Stimulated activated CD4-positive, alpha-beta T cell treated with anti-CD3 and anti-CD28 coated beads, Interleukin-4, amount 100 ng/mL, for 4 hours (primary cell): ENCODE results near the gene YJEFN3.
A peak's percentile ranks its signal among the peaks of the same experiment; 100 is the strongest.

ENCODE experiments used
- DNase-seq, 2 experiments: peaks; one replicate each; pipeline ENCODE4 v3.0.0-alpha.2; 2020

Gene YJEFN3

DNA sequence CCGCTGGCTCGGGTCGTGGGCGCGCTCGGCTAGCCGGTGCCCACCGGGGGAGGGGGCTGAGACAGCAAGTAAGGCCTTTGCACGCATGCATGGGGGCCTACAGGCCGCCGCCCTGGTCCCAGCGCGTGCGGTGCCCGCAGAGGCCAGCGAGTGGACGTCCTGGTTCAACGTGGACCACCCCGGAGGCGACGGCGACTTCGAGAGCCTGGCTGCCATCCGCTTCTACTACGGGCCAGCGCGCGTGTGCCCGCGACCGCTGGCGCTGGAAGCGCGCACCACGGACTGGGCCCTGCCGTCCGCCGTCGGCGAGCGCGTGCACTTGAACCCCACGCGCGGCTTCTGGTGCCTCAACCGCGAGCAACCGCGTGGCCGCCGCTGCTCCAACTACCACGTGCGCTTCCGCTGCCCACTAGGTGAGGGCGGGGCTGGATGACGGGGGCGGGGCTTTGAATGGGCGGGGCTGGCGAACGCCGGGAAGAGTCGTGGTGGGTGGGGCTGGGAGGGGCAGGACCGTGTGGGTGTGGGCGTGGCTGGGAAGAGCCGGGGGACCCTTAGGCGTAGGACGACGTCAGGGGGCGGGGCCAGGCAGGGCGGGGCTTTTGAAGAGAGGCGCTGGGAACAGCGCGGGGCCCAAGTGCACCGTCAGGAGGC lies 11.5 kb downstream of the YJEFN3 start:
- DNase-seq: peak; percentile 70 to 76

DNA sequence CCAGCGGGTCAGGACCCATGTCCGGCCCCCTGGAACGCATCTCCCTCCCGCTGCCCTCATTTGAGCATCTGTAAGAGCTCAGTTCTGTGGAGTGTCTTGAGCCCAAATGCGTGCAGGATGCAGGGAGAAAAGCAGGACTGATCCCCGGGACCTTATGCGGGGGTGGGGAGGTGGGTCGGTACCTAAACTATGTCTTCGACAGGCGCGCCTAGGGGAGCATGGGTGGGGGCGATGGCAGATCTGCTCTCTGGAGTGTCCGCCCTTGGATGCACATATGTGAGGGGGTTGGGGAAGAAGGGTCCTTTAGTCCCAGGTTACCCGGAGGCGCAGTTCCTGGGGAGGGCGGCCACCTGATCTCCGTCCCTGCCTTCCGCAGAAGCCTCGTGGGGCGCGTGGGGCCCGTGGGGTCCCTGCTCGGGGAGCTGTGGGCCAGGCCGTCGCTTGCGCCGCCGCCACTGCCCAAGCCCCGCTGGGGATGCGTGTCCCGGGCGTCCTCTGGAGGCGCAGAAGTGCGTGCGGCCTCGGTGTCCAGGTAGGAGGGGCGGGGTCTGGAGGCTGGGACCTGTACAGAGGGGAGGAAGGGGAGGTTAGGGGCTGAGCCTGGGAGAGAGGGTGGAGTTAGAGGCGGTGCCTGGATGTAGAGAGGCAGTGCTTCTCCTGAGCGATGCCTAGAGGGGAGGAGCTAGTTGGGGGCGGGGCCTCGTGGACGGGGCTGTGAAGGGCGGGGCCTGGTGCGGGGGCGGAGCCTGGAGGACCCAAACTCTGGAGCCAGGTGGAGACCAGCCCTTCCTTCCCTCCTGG lies 12.2 kb downstream of the YJEFN3 start:
- DNase-seq: peak; percentile 70 to 74

DNA sequence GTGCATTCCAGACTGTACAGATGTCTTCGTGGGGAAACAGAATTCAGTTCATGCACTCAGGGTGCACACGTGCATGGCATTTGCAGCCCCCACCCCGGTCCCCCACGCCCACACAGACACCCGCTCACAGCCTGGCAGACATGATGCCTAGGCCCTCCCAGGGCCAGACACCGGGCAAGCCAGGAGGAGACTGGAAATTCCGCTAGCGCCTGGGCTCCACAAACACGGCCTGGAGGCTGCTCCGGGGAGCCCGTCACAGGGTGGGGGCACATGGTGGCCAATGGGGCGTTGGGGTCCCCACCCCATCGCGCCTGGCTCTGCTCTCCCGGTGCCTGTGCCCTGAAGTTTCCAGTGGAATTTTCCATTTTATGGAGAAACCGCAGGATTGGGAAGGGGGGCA lies 12.9 kb downstream of the YJEFN3 start:
- peak in 1 of 2 experiments; percentile 33 for DNase-seq

DNA sequence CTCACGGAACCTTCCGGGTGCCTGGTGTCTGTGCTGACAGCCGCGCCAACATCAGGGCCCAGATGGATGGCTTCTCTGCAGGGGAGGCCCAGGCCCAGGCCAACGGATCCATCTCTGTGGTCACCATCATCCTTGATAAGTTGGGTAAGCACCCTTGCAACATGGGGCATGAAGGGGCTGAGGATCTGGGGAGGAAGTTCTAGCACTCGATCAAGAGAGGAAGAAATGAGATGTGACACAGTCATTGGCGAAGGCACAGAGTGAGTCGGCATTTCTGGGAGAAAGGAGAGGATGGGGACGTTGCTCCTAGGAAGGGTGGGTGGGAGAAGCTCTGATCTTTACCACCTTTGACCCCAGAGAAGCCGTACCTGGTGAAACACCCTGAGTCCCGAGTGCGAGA lies 13.8 kb downstream of the YJEFN3 start:
- no peak for DNase-seq

DNA sequence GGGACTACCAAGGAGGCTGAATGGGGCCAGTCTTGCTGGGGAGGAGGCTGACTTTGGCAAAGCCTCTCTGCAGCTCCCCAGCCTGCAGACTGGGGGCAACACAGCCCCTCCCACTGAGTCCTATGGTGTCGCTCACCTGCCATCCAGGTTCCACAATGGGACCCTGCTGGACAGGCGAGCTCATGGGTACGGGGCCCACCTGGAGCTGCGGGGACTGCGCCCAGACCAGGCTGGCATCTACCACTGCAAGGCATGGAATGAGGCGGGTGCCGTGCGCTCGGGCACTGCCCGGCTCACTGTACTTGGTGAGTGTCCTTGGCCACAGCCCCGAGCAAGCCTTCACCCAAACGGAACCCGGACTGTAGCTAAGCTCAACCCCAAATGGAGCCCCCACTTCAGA lies 14.4 kb downstream of the YJEFN3 start:
- no peak for DNase-seq

DNA sequence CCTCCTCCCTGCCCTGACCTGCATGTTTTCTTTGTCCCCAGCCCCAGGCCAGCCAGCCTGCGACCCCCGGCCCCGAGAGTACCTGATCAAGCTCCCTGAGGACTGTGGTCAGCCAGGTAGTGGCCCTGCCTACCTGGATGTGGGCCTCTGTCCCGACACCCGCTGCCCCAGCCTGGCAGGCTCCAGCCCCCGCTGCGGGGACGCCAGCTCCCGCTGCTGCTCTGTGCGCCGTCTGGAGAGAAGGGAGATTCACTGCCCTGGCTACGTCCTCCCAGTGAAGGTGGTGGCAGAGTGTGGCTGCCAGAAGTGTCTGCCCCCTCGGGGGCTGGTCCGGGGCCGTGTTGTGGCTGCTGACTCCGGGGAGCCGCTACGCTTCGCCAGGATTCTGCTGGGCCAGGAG lies 14.9 kb downstream of the YJEFN3 start:
- no peak for DNase-seq

DNA sequence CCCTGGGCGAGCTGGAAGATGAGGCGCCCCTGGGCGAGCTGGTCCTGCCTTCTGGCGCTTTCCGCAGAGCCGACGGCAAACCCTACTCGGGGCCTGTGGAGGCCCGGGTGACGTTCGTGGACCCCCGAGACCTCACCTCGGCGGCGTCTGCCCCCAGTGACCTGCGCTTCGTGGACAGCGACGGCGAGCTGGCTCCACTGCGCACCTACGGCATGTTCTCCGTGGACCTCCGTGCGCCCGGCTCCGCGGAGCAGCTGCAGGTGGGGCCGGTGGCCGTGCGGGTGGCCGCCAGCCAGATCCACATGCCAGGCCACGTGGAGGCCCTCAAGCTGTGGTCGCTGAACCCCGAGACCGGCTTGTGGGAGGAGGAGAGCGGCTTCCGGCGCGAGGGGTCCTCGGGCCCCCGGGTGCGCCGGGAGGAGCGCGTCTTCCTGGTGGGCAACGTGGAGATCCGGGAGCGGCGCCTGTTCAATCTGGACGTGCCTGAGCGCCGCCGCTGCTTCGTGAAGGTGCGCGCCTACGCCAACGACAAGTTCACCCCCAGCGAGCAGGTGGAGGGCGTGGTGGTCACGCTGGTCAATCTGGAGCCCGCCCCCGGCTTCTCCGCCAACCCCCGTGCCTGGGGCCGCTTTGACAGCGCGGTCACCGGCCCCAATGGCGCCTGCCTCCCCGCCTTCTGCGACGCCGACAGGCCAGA lies 15.7 kb downstream of the YJEFN3 start:
- no peak for DNase-seq

DNA sequence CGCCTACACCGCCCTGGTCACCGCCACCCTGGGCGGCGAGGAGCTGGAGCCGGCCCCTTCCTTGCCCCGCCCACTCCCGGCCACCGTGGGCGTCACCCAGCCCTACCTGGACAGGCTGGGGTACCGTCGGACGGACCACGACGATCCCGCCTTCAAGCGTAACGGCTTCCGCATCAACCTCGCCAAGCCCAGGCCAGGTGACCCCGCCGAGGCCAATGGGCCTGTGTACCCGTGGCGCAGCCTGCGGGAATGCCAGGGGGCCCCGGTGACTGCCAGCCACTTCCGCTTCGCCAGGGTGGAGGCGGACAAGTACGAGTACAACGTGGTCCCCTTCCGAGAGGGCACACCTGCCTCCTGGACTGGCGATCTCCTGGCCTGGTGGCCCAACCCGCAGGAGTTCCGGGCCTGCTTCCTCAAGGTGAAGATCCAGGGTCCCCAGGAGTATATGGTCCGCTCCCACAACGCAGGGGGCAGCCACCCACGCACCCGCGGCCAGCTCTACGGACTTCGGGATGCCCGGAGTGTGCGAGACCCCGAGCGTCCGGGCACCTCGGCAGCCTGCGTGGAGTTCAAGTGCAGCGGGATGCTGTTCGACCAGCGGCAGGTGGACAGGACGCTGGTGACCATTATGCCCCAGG lies 16.4 kb downstream of the YJEFN3 start:
- no peak for DNase-seq

DNA sequence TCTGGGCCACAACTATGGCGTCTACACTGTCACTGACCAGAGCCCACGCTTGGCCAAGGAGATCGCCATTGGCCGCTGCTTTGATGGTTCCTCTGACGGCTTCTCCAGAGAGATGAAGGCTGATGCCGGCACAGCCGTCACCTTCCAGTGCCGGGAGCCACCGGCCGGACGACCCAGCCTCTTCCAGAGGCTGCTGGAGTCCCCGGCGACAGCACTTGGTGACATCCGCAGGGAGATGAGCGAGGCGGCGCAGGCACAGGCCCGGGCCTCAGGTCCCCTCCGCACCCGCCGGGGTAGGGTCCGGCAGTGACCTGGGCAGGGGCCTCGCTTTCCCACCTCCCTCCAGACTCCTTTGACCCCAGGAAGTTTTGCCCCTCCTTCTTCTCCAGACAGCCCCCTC lies 17.0 kb downstream of the YJEFN3 start:
- DNase-seq: no peak

DNA sequence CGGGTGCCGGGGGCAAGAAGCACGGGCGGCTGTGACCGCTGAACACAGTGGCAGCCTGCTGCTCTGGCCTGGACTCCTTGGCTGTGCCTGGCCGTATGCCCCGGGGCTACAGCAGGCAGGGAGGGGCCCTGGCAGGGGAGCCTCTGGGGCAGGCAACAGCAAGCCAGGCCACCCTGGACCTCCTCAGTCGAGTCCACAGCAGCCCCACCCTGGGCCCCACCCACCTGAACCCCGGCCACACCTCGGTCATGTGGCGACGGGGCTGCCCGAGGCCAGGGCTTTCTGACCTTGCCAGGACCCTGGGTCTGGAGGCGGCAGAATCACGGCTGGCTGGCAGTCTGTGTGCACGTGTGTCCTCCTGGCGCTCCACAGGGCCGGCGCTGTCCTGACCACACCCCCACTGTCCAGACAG lies 18.0 kb downstream of the YJEFN3 start:
- DNase-seq: no peak

DNA sequence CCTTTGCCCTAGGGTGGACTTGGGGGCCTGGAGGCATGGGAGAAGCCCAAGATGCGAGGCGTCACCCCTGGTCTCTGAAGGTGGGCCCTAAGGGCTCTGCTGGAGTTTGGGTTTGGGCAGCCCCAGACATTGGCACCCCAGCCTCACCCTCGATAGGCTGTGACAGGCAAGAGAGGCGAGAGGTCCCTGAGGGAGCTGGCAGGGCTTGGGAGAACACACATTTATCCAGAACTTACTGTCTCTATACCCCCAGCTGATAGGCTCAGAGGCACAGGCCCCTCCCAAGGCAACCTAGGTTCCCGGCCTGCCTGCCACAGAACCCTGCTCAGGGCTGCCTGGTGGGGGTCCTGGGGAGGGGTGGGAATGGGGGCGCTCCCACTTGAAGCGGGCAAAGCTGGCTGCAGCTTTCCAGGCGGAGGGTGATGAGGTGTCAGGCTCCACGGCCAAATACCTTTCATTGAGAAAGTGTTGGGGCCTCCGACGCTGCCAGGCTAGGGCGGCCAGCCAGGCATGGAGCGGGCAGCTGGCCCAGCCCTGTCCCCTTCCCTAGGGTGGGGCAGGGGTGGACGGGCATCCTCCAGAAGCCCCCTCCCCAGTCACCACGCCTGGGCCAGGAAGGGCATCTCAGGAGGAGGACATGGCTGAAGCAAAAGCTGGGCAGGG lies 19.1 kb downstream of the YJEFN3 start:
- no peak for DNase-seq

DNA sequence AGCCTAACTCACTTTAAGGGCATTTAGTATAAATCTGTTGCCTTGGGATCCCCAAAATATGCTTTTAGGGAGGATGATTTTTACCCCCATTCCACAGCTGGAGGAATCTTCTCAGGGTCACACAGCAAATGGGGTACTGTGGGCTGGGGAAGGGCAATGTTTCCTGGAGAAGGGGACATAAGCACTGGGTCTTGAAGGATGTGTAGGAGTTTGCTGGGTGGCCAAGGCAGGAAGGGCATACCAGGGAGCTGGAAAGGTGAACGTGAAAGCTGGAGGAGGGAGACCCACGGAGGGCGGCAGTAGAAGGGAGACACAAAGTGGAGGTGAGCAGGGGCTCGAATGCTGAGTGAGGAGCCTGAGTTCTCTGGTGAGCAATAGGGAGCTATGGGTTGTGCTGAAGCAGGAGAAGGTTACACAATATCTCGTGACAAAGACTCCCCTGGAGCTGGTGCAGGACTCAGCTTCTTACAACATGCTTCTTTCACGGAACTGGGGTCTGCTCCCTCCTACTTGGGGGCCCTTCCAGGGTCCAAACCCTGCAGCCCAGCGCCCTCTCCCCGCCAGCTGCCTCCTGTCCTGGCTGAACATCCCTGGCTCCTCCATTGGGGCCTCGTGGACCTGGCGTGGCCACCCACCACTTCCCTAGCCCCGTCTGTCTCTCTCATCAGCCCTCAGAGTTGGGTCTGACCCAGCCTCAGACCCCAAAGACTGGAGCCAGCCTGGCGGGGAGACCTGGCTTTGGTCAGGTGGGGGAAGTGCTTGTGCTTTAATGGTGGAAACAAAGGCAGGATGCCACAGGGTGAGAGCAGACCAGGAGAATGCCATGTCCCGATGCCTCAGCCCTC lies 20.4 kb downstream of the YJEFN3 start:
- DNase-seq: no peak

DNA sequence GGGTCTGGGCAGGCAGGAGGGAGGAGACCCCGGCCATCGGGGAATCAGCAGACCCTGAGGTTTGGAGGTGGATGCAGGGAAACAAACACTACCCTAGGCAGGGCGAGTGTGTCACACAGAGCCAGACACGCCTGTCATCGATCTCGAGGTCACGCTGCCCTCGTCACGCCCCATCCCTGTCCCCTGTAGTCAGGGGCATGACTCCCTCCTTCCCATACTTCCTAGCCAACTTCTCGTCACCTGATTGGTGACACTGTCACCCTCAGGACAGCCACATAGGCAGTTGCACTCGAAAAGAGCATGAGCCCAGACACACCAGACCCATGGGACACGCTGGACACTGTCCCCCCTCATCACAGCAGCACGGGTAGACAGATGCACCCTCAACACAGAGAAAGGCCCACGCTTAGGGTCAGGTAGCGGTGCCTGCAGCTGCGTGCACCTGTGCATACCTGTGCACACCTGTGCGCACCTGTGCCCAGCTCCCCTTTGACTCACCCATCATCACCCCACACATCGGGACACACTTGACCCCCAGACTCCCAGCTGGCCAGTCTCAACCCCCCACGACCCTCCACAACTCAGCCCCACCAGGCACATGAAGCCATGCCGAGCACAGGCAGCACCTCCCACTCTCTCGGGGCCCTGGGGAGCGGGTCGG lies 21.2 kb downstream of the YJEFN3 start:
- no peak for DNase-seq

DNA sequence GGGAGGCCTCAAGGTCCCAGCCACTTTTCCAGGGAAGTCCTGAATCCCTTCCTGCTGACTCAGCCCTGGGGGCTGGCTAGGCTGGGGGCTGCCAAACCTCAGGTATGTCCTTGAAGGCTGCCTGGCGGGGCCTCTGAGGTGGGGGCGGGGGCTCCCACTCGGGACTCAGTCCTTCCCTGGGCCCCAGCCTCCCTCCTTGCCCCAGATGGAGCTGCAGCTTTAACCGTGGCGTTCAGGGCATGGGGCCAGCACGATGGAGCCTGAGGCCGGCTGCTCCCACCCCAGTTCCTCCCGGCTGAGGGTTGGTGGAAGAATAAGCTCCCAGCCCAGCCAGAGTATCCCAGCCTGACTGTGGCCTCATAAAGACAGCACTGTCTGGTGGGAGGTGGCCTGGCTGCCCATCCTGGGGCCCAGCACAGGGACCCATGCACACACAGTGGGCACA lies 21.8 kb downstream of the YJEFN3 start:
- no peak for DNase-seq

DNA sequence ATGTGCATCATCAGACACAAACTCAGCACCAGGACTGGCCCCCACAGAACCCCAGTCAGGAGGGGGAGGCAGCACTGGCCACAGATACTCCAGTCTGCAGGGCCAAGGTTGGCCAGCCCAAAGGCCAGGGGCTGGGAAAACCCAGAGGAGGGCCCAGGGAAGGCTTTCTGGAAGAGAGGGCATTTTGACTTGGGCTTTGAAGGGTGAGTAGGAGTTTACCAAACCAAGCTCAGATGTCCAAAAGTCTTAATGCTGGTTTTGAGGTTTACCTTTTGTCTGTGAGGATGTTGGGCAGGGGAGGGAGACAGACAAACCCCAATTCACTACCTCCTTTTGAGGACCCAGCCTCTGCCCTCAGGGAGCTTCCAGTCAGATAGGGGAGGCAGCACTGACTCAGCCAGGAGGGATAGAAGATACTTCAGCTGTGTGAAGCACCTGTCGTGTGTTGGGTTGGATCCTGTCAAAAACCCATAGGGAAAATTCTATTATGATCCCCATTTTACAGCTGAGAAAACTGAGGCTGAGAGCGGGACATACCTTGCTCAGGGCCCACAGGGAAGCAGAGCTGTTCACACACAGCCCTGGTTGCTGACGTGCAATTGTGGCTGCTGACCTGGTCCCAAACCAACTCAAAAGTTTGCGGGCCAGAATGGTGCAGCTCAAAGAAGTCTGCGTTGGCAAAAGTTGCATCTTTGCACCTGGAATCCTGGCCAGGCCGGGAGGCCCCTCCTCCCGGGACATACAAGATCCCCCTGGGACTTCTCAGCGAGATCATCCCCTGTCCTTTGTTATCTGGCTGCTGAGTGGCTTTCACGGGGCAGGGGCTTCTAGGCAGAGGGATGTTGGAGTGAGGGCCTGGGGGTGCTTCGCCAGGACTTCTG lies 22.5 kb downstream of the YJEFN3 start:
- DNase-seq: no peak

DNA sequence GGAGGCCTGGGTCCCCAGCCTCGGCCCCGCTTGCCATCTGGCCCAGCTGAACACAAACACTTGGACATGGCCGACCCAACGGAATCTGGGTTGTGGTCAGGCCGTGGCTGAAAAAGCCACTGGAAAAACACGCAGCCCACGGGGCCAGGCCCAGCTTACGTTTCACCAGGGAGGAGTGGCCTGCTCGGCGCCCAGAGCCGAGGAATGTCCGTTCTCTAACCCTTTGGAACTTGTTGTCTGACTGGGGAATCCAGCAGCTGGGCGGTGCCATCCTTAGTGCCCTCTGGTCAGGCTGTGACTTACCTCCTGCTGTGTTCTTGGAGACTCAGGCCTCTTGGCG lies 23.1 kb downstream of the YJEFN3 start:
- no peak for DNase-seq

DNA sequence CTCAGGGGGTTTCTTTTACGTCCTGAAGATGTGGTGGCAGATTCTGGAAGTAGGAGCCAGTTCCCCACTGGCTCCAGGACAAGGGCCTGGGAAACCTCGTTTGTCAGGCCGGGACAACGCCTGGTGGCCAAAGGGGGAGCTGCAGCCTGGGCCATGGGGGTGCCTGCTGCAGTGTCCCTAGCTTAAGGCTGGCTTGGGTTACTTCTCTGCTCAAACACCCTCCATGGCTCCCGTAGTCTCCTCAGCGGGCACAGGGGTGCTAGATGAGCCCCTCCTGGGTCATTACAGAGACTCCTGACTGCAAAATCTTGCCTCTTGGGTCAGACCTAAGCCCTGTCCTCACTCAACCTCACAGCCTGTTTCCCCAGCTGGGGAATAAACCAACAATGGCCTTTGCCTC lies 24.1 kb downstream of the YJEFN3 start:
- DNase-seq: no peak

DNA sequence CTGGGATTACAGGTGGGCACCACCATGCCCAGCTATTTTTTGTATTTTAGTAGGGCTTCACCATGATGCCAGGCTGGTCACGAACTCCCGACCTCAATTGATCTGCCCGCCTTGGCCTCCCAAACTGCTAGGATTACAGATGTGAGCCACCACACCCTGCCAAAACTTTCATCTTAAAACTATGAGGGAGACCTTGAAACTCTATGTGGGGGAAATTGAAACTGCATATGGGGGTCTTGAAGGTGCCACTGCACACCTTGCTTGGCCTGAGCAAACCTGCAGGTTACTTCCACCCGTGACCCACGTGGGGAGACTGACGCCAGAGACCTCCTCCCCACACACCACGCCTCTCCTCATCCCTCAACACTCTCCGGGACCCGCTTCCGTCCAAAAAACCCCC lies 25.0 kb downstream of the YJEFN3 start:
- DNase-seq: no peak

DNA sequence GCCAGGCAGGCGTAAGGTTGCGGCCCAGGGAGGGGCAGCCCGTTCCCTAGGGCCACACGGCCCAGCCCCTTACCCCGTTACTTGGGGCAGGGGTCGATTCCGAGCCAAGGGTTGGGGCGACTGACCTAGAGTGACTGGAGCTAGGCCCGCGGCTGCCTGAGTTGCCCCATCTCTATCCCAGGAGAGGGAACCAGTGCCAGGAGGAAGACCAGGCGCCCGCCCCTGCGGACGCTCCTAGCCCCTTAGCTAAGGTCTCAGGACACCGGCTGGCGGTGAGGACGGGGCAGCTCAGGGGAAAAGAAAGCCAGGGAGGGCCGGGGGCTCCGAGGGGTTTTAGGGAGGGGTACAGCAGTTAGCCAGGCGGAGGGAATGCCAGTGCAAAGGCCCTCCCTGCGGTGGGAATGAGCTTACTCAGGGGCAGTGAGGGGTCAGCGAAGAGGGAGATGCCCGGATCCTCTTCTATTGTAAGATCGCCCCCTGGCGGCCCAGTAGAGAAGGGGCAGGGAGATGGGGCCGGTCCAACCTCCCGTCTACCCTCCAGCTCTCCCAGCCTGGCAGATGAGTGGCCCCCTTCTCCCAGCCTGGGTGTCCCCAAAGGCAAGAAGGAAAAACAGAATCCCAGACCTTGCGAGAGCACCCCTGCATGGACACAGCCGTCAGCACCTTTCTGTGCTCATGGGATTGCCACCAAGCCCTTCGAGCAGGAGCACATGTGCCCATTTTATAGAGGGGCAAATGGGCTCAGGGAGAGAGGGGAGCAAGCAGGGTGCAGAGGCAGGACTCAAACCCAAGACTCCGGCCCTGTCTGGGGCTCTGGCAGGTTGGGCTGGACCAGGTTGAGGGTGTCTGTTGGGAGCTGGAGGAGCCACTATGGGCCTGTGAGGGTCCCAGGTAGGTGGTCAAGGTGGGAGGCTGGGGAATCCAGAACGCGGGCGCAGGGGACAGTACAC lies 25.6 kb downstream of the YJEFN3 start:
- DNase-seq: peak; percentile 40 to 63
